GM18511 (cell line): ENCODE data around the gene FAM151A.
A peak's percentile ranks its signal among the peaks of the same experiment; 100 is the strongest.

Source experiments
- ATAC-seq: cut with Tn5 transposase; IDR thresholded peaks from one replicate; pipeline ENCODE4 v1.9.1; 2021; ENCODE audit warnings: mild to moderate bottlenecking, moderate library complexity; ENCODE audit not compliant: unreplicated experiment

The FAM151A gene

GRCh38 chr1:54623216-54624007 lies at the start of gene FAM151A:
TSS of gene FAM151A (minus strand) at chr1:54623525. CDS start at chr1:54623395, 130 bp downstream.
- no peak for ATAC-seq

- peak; percentile 68 for ATAC-seq
These were observed 48.8 kb upstream of the FAM151A start for GRCh38 chr1:54671985-54672608.

DNA sequence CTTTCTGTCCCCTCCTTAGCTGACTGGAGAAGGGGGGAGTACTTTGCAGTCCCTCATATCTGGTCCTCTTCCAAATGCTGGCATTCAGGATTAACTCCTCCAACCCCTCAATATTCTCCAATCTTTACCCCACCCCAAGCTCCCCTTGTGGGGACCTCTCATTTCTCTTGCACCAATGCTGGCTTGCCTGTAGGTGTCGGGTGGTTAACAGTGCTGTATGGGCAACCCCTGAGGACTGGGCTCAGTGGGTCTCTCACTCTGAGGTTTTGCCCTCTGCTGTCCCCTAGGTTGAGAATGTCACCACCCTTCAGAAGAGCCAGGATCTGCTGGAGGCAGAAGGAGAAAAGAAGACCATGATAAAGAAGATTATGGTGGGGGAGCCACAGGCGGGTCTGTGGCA lies 45.2 kb upstream of the FAM151A start:
- ATAC-seq: no peak

GRCh38 chr1:54667797-54668196 lies 44.5 kb upstream of the FAM151A start:
- no peak for ATAC-seq

GRCh38 chr1:54666333-54666732 lies 43.0 kb upstream of the FAM151A start:
- ATAC-seq: no peak

- no peak for ATAC-seq
These were observed 42.5 kb upstream of the FAM151A start for GRCh38 chr1:54665852-54666251.

GRCh38 chr1:54664364-54664763 lies 41.0 kb upstream of the FAM151A start:
- no peak for ATAC-seq

DNA sequence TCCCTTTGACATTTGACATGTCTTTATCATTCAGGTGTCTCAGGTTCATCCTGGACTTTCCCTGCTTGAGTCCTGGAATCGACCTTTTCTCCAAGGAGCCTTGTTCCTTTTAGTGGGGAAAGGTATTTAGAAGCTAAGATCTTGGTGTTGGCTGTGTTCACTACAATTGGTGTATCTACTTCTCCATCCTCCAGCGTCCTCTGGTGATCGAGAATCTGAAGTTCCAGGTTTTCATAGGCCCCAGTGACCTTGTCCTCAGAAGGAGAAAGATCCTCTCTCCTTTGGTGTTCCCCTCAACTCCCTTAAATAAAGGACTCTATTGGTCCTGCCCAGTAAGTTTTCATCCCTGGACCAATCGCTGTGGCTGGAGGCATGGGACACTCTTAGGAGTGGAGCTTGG lies 40.4 kb upstream of the FAM151A start:
- no peak for ATAC-seq

DNA sequence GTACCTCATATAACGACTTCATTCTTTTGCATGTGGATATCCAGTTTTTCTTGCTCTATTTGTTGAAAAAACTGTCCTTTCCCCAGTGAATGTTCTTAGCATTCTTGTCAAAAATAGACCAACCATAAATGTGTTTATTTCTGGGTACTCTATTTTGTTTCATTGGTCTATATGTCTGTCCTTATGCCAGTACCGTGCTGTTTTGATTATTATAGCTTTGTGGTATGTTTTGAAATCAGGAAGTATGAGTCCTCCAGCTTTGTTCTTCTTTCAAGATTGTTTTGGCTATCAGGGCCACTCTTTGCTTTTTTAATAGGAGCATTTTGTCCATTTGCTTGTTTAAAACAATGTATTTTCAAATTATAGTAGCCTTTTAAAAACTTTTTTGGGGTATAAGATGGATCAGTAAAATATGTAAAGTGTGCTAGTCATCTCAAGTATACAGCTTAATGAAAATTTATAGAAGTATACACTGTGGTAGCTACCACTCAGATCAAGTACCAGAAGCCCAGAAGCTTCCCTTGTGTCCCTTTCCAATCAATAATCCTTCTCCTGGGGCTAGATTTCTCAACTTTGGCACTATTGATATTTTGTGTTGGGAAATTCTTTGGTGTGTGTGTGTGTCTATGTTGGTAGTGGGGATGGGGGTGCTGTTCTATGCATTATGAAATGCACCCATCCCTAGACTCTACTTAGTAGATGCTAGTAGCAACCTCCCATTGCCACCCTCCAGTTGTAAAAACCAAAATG lies 35.0 kb upstream of the FAM151A start:
- no peak for ATAC-seq

DNA sequence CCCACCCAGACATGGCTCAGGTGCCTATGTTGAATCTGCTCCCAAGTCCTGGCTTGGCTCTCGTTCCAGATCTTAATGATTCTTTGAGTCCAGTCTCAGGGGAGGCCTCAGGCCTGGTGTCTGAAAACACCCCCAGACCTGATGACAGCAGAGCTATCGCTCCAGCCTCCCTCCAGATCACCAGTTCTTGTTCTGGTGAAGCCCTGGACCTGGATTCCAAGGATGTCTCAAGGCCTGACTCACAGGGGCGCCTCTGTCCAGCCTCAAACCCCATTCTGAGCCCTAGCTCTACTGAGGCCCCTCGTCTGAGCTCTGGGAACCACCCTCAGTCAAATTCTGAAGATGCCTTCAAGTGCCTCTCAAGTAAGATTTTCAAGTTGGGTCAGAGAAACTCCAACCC lies 29.7 kb upstream of the FAM151A start:
- no peak for ATAC-seq

DNA sequence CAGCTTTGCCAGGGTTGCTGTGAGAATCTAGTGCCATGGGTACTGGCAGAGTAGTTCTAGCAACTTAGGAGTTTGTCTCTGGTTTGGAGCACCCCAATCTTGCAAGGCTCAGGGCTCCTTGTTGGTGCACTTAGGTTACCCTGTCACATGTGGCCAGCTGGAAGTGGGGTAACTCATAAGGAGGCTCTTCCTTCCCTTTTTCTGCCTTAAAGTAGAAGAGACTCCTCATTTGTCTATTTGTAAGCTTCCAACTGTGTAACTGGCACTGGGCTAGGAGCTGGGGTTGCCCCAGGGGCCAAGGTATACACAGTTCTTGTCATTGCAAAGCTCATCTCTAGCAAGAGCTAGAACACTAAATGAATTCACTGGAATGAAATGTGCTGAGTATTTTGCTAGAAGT lies 28.8 kb upstream of the FAM151A start:
- ATAC-seq: no peak

- no peak for ATAC-seq
These were observed 28.3 kb upstream of the FAM151A start for GRCh38 chr1:54651608-54652007.

DNA sequence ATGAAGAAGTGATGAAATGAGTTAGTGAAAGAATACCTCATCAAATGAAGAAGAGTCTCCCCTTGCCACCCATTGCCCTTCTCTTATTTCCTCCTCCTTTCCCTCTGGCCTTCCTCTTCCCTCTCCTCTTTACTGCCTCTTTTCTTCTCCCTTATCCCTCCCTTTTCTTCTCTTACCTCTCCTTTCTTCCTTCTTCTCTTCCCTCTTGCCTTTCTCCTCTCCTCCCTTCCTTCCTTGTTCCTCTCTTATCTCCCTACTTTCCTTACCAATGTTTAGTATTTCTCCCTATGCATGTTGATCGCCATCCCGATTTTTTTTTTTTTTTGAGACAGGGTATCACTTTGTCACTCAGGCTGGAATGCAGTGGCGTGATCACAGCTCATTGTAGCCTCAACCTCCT lies 27.1 kb upstream of the FAM151A start:
- no peak for ATAC-seq

DNA sequence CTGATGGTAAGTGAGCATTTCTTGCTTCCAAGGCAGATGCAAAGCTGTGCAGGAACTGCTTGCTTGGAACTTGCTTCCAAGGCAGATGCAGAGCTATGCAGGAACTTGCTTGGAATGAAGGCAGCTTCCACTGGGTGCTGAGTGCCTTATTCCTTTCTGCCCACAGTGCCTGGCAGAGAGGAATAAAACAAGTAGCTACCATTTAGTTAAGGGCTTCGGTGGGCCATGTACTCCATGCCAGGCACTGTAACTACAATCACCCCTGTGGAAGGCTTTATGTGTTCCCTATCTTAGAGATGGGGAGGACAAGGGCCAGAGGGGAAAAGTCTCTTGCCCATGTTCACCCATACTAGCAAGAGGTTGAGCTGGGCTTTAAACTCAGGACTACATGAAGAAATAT lies 26.6 kb upstream of the FAM151A start:
- no peak for ATAC-seq

DNA sequence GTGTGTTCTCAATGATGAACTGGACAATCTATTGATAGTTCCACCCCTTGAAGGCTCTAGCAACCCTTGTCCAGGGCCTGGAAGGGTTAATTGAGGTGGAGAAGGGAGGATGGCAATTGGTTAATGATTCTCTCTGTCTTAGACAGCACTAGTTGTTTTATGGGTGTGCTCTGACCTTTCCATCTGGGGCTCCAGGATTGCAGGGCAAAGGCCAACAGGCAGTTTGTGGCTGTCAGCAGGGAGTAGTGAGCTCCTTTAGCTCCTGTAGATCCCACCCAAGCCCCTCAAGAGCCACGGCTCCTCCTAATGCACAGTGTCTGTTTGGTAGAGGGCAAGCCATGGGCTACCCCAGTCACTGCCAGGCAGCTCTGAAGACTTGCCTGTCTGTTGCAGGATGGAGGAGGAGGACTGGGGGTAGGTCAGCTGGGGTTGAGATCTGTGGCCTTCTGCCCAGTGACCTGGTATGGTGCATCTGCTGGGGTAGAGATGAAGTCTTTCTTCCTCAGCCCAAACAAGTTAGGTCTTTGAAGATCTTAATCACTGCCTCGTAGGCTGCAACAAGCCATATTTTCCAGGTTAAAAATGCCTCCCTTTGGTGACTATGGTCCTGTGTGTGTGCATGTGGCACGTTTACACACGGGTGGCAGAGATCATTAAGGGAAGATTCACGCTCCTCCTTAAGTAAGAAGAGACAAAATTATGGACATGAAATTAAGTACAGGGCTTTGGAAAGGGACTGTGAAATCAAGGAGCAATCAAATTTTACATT lies 26.0 kb upstream of the FAM151A start:
- no peak for ATAC-seq

GRCh38 chr1:54645806-54646676 lies 22.7 kb upstream of the FAM151A start:
- ATAC-seq: no peak

- no peak for ATAC-seq
These were observed 20.4 kb upstream of the FAM151A start for GRCh38 chr1:54643736-54644135.

- no peak for ATAC-seq
These were observed 17.8 kb upstream of the FAM151A start, which contains the start of gene MROH7 for GRCh38 chr1:54640863-54641836. TSS of gene MROH7 (plus strand) at chr1:54641786. CDS start at chr1:54652927, 11,141 bp downstream.

DNA sequence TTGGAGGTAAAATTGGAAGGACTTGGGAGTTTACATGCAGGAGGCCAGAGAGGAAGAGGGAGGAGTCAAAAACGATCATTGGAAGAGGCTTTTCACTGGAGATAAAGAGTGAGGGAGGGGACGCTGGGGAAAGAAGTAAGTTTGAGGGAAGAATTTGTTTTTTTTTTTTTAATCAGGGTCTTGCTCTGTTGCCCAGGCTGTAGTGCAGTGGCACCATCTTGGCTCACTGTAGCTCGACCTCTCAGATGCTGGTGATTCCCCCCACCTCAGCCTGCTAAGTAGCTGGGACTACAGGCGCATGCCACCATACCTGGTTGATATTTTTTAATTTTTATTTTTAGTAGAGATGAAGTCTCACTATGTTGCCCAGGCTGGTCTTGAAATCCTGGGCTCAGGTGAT lies 17.0 kb upstream of the FAM151A start:
- no peak for ATAC-seq
